Measurements from ENCODE around the gene MANF. TPM values are rescaled to one million over a fixed set of nuclear protein-coding genes. Genes with fewer than 3 reads are reported as not detected.

The MANF gene
- total RNA-seq, 3 donors from 2014 or later, result 34.2 to 80.6 (median 40.0) TPM

- Histone ChIP-seq H3K4me3 (no peak overlapping the region), H3K27ac (no peak overlapping the region), H3K4me1 (no peaks in the 10 kb centered on the region), H3K27me3 (no peaks in the 10 kb centered on the region), H3K36me3 (no peaks in the 10 kb centered on the region), H3K9me3 (no peaks in the 10 kb centered on the region)
- no peak for DNase-seq (ENCODE audit: low spot score in 2 of 2)
- TF ChIP-seq CTCF (IDR thresholded peaks at IDR 0.05) (no peak), POLR2A (IDR thresholded peaks at IDR 0.05) (no peak), POLR2AphosphoS5 (IDR thresholded peaks at IDR 0.05) (no peak)
- intact Hi-C loops (cut with DNase I; ENCODE audit: low total_unique reads), result no loop called here
Measured at GRCh38 chr3:51353691-51354090, 31.4 kb upstream of the MANF start.

DNA sequence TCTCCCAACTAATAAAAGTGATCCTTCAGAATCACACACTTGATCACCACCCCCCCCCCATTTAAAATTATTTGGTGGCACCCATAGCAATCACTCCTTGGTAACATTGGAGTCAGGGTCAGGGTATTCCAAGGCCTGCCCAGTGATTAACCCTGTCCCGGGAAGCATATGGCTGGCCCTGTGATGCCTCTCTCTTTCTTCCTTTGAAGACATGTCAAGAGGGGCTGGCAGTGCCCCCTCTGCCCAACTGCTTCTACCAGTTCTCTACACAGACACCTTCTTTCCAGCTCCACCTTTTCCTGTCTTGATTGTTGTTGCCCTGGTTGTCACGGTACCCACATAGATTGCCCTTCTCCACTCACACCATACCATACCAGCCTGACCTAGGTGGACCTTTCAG is 30.9 kb upstream of the MANF start:
- H3K27me3 ChIP-seq, result no peaks in the 10 kb centered on the region
- no peaks in the 10 kb centered on the region for H3K36me3 ChIP-seq
- no peaks in the 10 kb centered on the region for H3K4me1 ChIP-seq
- no peak overlapping the region for H3K27ac ChIP-seq
- no peaks in the 10 kb centered on the region for H3K9me3 ChIP-seq
- intact Hi-C loops (cut with DNase I; ENCODE audit: low total_unique reads), result no loop called here
- no peak overlapping the region for H3K4me3 ChIP-seq
- TF ChIP-seq POLR2A (IDR thresholded peaks at IDR 0.05) (no peak), CTCF (IDR thresholded peaks at IDR 0.05) (no peak), POLR2AphosphoS5 (IDR thresholded peaks at IDR 0.05) (no peak)
- DNase-seq (ENCODE audit: low spot score in 2 of 2), result no peak

- TF ChIP-seq CTCF (IDR thresholded peaks at IDR 0.05) (no peak), POLR2AphosphoS5 (IDR thresholded peaks at IDR 0.05) (no peak), POLR2A (IDR thresholded peaks at IDR 0.05) (no peak)
- Histone ChIP-seq H3K4me3 (no peak overlapping the region), H3K4me1 (no peaks in the 10 kb centered on the region), H3K36me3 (no peaks in the 10 kb centered on the region), H3K27ac (no peak overlapping the region), H3K9me3 (no peaks in the 10 kb centered on the region), H3K27me3 (no peaks in the 10 kb centered on the region)
- intact Hi-C loops (cut with DNase I; ENCODE audit: low total_unique reads), result no loop called here
- DNase-seq (ENCODE audit: low spot score in 2 of 2), result no peak
Measured at GRCh38 chr3:51354731-51355615, 30.1 kb upstream of the MANF start.

- H3K4me1 ChIP-seq, result no peaks in the 10 kb centered on the region
- H3K27ac ChIP-seq, result no peak overlapping the region
- intact Hi-C loops (cut with DNase I; ENCODE audit: low total_unique reads), result no loop called here
- TF ChIP-seq POLR2AphosphoS5 (IDR thresholded peaks at IDR 0.05) (no peak), CTCF (IDR thresholded peaks at IDR 0.05) (no peak), POLR2A (IDR thresholded peaks at IDR 0.05) (no peak)
- no peak overlapping the region for H3K4me3 ChIP-seq
- DNase-seq (ENCODE audit: low spot score in 2 of 2), result no peak
- no peaks in the 10 kb centered on the region for H3K27me3 ChIP-seq
- no peaks in the 10 kb centered on the region for H3K36me3 ChIP-seq
- no peaks in the 10 kb centered on the region for H3K9me3 ChIP-seq
Measured at GRCh38 chr3:51355891-51356578, 29.1 kb upstream of the MANF start.

GRCh38 chr3:51357856-51358255 is 27.2 kb upstream of the MANF start:
- no peak overlapping the region for H3K4me3 ChIP-seq
- no peaks in the 10 kb centered on the region for H3K9me3 ChIP-seq
- H3K36me3 ChIP-seq, result no peaks in the 10 kb centered on the region
- TF ChIP-seq CTCF (IDR thresholded peaks at IDR 0.05) (no peak), POLR2AphosphoS5 (IDR thresholded peaks at IDR 0.05) (no peak), POLR2A (IDR thresholded peaks at IDR 0.05) (no peak)
- no peak for DNase-seq (ENCODE audit: low spot score in 2 of 2)
- no peaks in the 10 kb centered on the region for H3K27me3 ChIP-seq
- no peaks in the 10 kb centered on the region for H3K4me1 ChIP-seq
- intact Hi-C loops (cut with DNase I; ENCODE audit: low total_unique reads), result no loop called here
- no peak overlapping the region for H3K27ac ChIP-seq
